Right lobe of liver (tissue), 6 donors: ENCODE measurements around the gene SGCB. TPM values are rescaled to one million over a fixed set of nuclear protein-coding genes. Genes with fewer than 3 reads are reported as not detected.
A peak's percentile ranks its signal among the peaks of the same experiment; 100 is the strongest.

Experiments
- ATAC-seq, 4 donors: fragments of 200-7000 bp; cut with Tn5 transposase; one replicate each; pipeline ENCODE4 v1.9.1; 2020; ENCODE audit warnings: mild to moderate bottlenecking in 4 of 4, moderate library complexity in 4 of 4
- DNase-seq, 3 donors: peaks; one replicate each; pipeline ENCODE4 v3.0.0-alpha.2; 2020
- H3K27ac ChIP-seq, 3 donors: fragments of 200-600 bp; one replicate each; pipeline ENCODE4 v1.8.0; 2022
- H3K27me3 ChIP-seq, 2 donors: fragments of 200-600 bp; one replicate each; pipeline ENCODE4 v1.8.0; 2022
- H3K36me3 ChIP-seq, 4 donors: fragments of 200-600 bp; sonication (generic) in 1 of 4; one replicate each; pipeline versions ENCODE4 v1.5.1 to v1.8.0; 2017 to 2022; ENCODE audit warnings: control low read depth in 1 of 4
- H3K4me1 ChIP-seq, 4 donors: fragments of 200-600 bp; sonication (generic) in 1 of 4; one replicate each; pipeline versions ENCODE4 v1.5.1 to v1.8.0; 2017 to 2022; ENCODE audit warnings: control low read depth in 1 of 4
- H3K4me3 ChIP-seq, 3 donors: fragments of 200-600 bp; one replicate each; pipeline ENCODE4 v1.8.0; 2022
- H3K9me3 ChIP-seq, 4 donors: fragments of 200-600 bp; sonication (generic) in 1 of 4; one replicate each; pipeline versions ENCODE4 v1.5.1 to v1.8.0; 2017 to 2022; ENCODE audit warnings: control low read depth in 1 of 4
- CTCF ChIP-seq, 4 donors: fragments of 200-600 bp in 3 of 4; fragments of 450-650 bp in 1 of 4; IDR thresholded peaks; one replicate each; pipeline versions ENCODE4 v1.5.1 to v1.8.0; 2016 to 2022; ENCODE audit warnings: antibody characterized with exemption in 4 of 4, mild to moderate bottlenecking in 2 of 4
- POLR2A ChIP-seq: fragments of 450-650 bp; IDR thresholded peaks from one replicate; pipeline ENCODE4 v1.6.1; 2017; ENCODE audit warnings: antibody characterized with exemption, mild to moderate bottlenecking
- WGBS: methylation state at CpG from one replicate; pipeline ENCODE4 v1.1.6; 2018; ENCODE audit warnings: low coverage, low lambda C conversion rate; ENCODE audit not compliant: insufficient coverage; ENCODE audit errors: missing lambda C conversion rate; 5-methylcytosine and 5-hydroxymethylcytosine counted together
- intact Hi-C, 2 donors: fragments of 100-400 bp; cut with DNase I; formaldehyde crosslinking; loops; one replicate each; pipeline versions ENCODE4 v1.11.2 to v1.14.1; 2022
- total RNA-seq, 6 experiments: library from RNA; depleted of rRNA in 2 of 6; stranded (reverse); fragments of >200 nt in 2 of 6; fragmentation: NEBNext Ultra II Directional in 3 of 6; extraction: Animal tissue kit (Norgen Biotek cat#: 25700) in 3 of 6; gene quantifications; one replicate each; pipeline versions ENCODE4 v1.1.0 to v1.2.4, GENCODE V29; 2016 to 2023
- donor health status: DM: no; HTN: yes; CAD: no.
- donor health status: DM: no; HTN: no; CAD: no.
- donor health status: DM: no; HTN: no; CAD: no.
- donor health status: DM: no; HTN: yes; CAD: no.
- donor health status: DM: no; HTN: yes; CAD: no.

The SGCB gene
- total RNA-seq, 6 experiments from 2014 or later = 5.7 to 17.3 (median 8.3) TPM

- no peak overlapping the region for H3K4me3 ChIP-seq
- H3K36me3 ChIP-seq = no peaks in the 10 kb centered on the region
- TF ChIP-seq CTCF (IDR thresholded peaks at IDR 0.05) = no peak
- TF ChIP-seq POLR2A = no peak
- no peak for ATAC-seq
- intact Hi-C loops = no loop called here
- H3K27ac ChIP-seq = no peak overlapping the region
- H3K4me1 ChIP-seq = peaks cover 0 to 9% (median 0%) of the 10 kb centered on the region in 4 donors
- H3K9me3 ChIP-seq = no peaks in the 10 kb centered on the region
- H3K27me3 ChIP-seq = no peaks in the 10 kb centered on the region
- DNase-seq = no peak
These were observed 19.1 kb upstream of the SGCB start for GRCh38 chr4:52057196-52057595.

- intact Hi-C loops = no loop called here
These were observed 16.2 kb upstream of the SGCB start for GRCh38 chr4:52054254-52054653.

GRCh38 chr4:52052475-52052780, 14.3 kb upstream of the SGCB start:
- ATAC-seq = peak; percentile 52 to 74 (median 60)
- 19% methylated on average over 7 of the region's 7 CpGs for WGBS
- peak in 1 of 3 donors; percentile 56 for DNase-seq
- intact Hi-C loops = no loop called here
- Histone ChIP-seq H3K36me3 (no peaks in the 10 kb centered on the region), H3K27me3 (no peaks in the 10 kb centered on the region), H3K27ac (peak overlapping the region in 1 of 3 donors; percentile 34), H3K4me1 (peaks cover 0 to 4% (median 0%) of the 10 kb centered on the region in 4 donors), H3K4me3 (peak overlapping the region; percentile 45 to 65 (median 59)), H3K9me3 (no peaks in the 10 kb centered on the region)
- TF ChIP-seq CTCF (IDR thresholded peaks at IDR 0.05) (no peak), POLR2A (no peak)

More at GRCh38 chr4:52054254-52054653, 16.2 kb upstream of the SGCB start:
- Histone ChIP-seq H3K27me3 (no peaks in the 10 kb centered on the region), H3K27ac (no peak overlapping the region), H3K36me3 (no peaks in the 10 kb centered on the region), H3K9me3 (no peaks in the 10 kb centered on the region), H3K4me3 (no peak overlapping the region), H3K4me1 (peaks cover 0 to 9% (median 0%) of the 10 kb centered on the region in 4 donors)
- no peak for DNase-seq
- WGBS = 50% methylated on average over 1 of the region's 3 CpGs
- no peak for TF ChIP-seq CTCF (IDR thresholded peaks at IDR 0.05)
- TF ChIP-seq POLR2A = no peak
- no peak for ATAC-seq

GRCh38 chr4:52051615-52052474, 13.7 kb upstream of the SGCB start:
- Histone ChIP-seq H3K4me3 (peak overlapping the region; percentile 45 to 65 (median 59)), H3K36me3 (no peaks in the 10 kb centered on the region), H3K27me3 (no peaks in the 10 kb centered on the region), H3K27ac (peak overlapping the region; percentile 47 to 54 (median 49)), H3K4me1 (peaks cover 0 to 4% (median 0%) of the 10 kb centered on the region in 4 donors), H3K9me3 (no peaks in the 10 kb centered on the region)
- DNase-seq (peak; percentile 78 to 83 (median 82)), ATAC-seq (peak; percentile 88 to 94 (median 92))
- intact Hi-C loops = no loop called here
- 7% methylated on average over 20 of the region's 46 CpGs for WGBS
- TF ChIP-seq CTCF (IDR thresholded peaks at IDR 0.05) = no peak
- TF ChIP-seq POLR2A = no peak
